Chondrocyte (in vitro differentiated cells): ENCODE data around the gene SLC30A3. TPM values are rescaled to one million over a fixed set of nuclear protein-coding genes. Genes with fewer than 3 reads are reported as not detected.

Source experiments
- DNase-seq: peaks from one replicate; pipeline ENCODE4 v3.0.0; 2021; ENCODE audit warnings: mixed read lengths, low spot score
- H3K27ac Mint-ChIP-seq: one replicate; pipeline ENCODE4 v1.8.0; 2021; ENCODE audit warnings: mild to moderate bottlenecking, moderate library complexity, mixed read lengths; ENCODE audit not compliant: unreplicated experiment
- H3K27me3 Mint-ChIP-seq: 2 replicates; pipeline ENCODE4 v1.8.0; 2021; ENCODE audit warnings: low read depth, mixed read lengths
- H3K36me3 Mint-ChIP-seq: 2 replicates; pipeline ENCODE4 v1.8.0; 2021; ENCODE audit warnings: low read depth, mixed read lengths
- H3K4me1 Mint-ChIP-seq: 2 replicates; pipeline ENCODE4 v1.8.0; 2021; ENCODE audit warnings: low read depth, mild to moderate bottlenecking, mixed read lengths
- H3K4me3 Mint-ChIP-seq: one replicate; pipeline ENCODE4 v1.8.0; 2021; ENCODE audit warnings: mild to moderate bottlenecking, moderate library complexity, mixed read lengths; ENCODE audit not compliant: unreplicated experiment
- H3K9me3 Mint-ChIP-seq: 2 replicates; pipeline ENCODE4 v1.8.0; 2021; ENCODE audit warnings: low read depth, mixed read lengths
- CTCF ChIP-seq: fragments of 200-600 bp; sonication (generic); IDR thresholded peaks from 2 replicates; pipeline ENCODE4 v1.5.0; 2021; ENCODE audit warnings: antibody characterized with exemption, mild to moderate bottlenecking, moderate library complexity
- total RNA-seq: library from RNA; stranded (reverse); gene quantifications from 3 replicates; pipeline ENCODE4 v1.2.1, GENCODE V29; 2021

Gene SLC30A3
- total RNA-seq, 1 donor from 2014 or later = 0.17 TPM

- H3K9me3 Mint-ChIP-seq = no peaks in the 10 kb centered on the region
- H3K4me1 Mint-ChIP-seq = peaks cover 15% of the 10 kb centered on the region
- peaks cover 24% of the 10 kb centered on the region for H3K27me3 Mint-ChIP-seq
- no peak for TF ChIP-seq CTCF
- no peak overlapping the region for H3K27ac Mint-ChIP-seq
- DNase-seq = no peak
- no peak overlapping the region for H3K4me3 Mint-ChIP-seq
- H3K36me3 Mint-ChIP-seq = no peaks in the 10 kb centered on the region
Measured at GRCh38 chr2:27296481-27296880, 33.6 kb upstream of the SLC30A3 start.

GRCh38 chr2:27294928-27295327, 32.1 kb upstream of the SLC30A3 start:
- no peaks in the 10 kb centered on the region for H3K9me3 Mint-ChIP-seq
- H3K36me3 Mint-ChIP-seq = no peaks in the 10 kb centered on the region
- no peak overlapping the region for H3K4me3 Mint-ChIP-seq
- H3K4me1 Mint-ChIP-seq = peaks cover 15% of the 10 kb centered on the region
- H3K27me3 Mint-ChIP-seq = peaks cover 25% of the 10 kb centered on the region
- no peak for TF ChIP-seq CTCF
- no peak overlapping the region for H3K27ac Mint-ChIP-seq
- DNase-seq = no peak

GRCh38 chr2:27291865-27292264, 29.0 kb upstream of the SLC30A3 start:
- H3K9me3 Mint-ChIP-seq = no peaks in the 10 kb centered on the region
- TF ChIP-seq CTCF = peak; percentile 18
- DNase-seq = no peak

GRCh38 chr2:27290549-27290948, 27.7 kb upstream of the SLC30A3 start:
- peaks cover 15% of the 10 kb centered on the region for H3K4me1 Mint-ChIP-seq
- no peak overlapping the region for H3K4me3 Mint-ChIP-seq
- no peaks in the 10 kb centered on the region for H3K36me3 Mint-ChIP-seq
- no peak overlapping the region for H3K27ac Mint-ChIP-seq
- DNase-seq = no peak
- H3K27me3 Mint-ChIP-seq = peaks cover 31% of the 10 kb centered on the region
- no peaks in the 10 kb centered on the region for H3K9me3 Mint-ChIP-seq
- no peak for TF ChIP-seq CTCF

More at GRCh38 chr2:27291865-27292264, 29.0 kb upstream of the SLC30A3 start:
- H3K4me1 Mint-ChIP-seq = peaks cover 15% of the 10 kb centered on the region
- no peaks in the 10 kb centered on the region for H3K36me3 Mint-ChIP-seq
- no peak overlapping the region for H3K27ac Mint-ChIP-seq
- H3K27me3 Mint-ChIP-seq = peaks cover 26% of the 10 kb centered on the region
- no peak overlapping the region for H3K4me3 Mint-ChIP-seq

DNA sequence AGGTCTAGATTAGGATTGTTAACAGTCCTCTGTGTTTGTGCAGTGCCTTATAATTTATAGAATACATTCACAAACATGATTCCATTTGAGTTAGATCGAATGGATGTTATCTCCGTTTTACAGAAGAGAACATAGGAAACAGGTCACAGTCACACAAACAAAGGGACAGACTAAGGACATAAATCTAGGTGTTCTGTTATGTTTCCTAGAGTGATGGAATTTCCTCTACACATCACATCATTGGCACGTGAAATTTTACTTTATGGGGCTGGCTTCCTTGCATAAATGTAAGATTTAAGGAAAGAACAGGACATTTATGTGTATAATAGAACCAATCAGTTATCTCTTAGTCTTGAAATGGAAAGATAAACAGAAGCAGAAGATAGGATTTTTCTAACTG, 25.8 kb upstream of the SLC30A3 start:
- Mint-ChIP-seq H3K9me3 (no peaks in the 10 kb centered on the region), H3K4me1 (peaks cover 8% of the 10 kb centered on the region), H3K27ac (no peak overlapping the region), H3K4me3 (no peak overlapping the region), H3K27me3 (peaks cover 41% of the 10 kb centered on the region), H3K36me3 (no peaks in the 10 kb centered on the region)
- no peak for TF ChIP-seq CTCF
- DNase-seq = no peak
